ENCODE data around the gene EPS8L2.

EPS8L2 gene

GRCh38 chr11:719214-720016 lies 13.4 kb downstream of the EPS8L2 start:
- H3K79me2 ChIP-seq (ENCODE audit: insufficient read depth, low read length) = no peaks in the 10 kb centered on the region
- no peaks in the 10 kb centered on the region for H3K27me3 ChIP-seq (ENCODE audit: insufficient read depth, low read length, poor library complexity, severe bottlenecking)
- H4K20me1 ChIP-seq (ENCODE audit: insufficient read depth, low read length, poor library complexity, severe bottlenecking) = no peaks in the 10 kb centered on the region
- H3F3A ChIP-seq (ENCODE audit: low read depth) = no peaks in the 10 kb centered on the region
- H3K9me3 ChIP-seq (ENCODE audit: insufficient read depth, low read depth, low read length) = no peaks in the 10 kb centered on the region
- no peaks in the 10 kb centered on the region for H3K36me3 ChIP-seq (ENCODE audit: insufficient read depth, low read length)
- peaks cover 3% of the 10 kb centered on the region for H3K4me1 ChIP-seq (ENCODE audit: insufficient read depth, low read length, poor library complexity, severe bottlenecking)
- no peak overlapping the region for H3K4me2 ChIP-seq (ENCODE audit: low read depth, low read length, poor library complexity, severe bottlenecking)
- no peak overlapping the region for H2AFZ ChIP-seq (ENCODE audit: low read length)
- H3K9ac ChIP-seq (ENCODE audit: low read depth, low read length, poor library complexity, severe bottlenecking) = no peak overlapping the region
- H3K9me2 ChIP-seq (replicated peaks; ENCODE audit: low read depth, low read length) = no peaks in the 10 kb centered on the region
- no peak overlapping the region for H3K4me3 ChIP-seq (ENCODE audit: low read length, poor library complexity, severe bottlenecking)
- no peak for TF ChIP-seq EZH2phosphoT487 (IDR thresholded peaks at IDR 0.05; ENCODE audit: borderline replicate concordance)
- TF ChIP-seq, protein P1, sequence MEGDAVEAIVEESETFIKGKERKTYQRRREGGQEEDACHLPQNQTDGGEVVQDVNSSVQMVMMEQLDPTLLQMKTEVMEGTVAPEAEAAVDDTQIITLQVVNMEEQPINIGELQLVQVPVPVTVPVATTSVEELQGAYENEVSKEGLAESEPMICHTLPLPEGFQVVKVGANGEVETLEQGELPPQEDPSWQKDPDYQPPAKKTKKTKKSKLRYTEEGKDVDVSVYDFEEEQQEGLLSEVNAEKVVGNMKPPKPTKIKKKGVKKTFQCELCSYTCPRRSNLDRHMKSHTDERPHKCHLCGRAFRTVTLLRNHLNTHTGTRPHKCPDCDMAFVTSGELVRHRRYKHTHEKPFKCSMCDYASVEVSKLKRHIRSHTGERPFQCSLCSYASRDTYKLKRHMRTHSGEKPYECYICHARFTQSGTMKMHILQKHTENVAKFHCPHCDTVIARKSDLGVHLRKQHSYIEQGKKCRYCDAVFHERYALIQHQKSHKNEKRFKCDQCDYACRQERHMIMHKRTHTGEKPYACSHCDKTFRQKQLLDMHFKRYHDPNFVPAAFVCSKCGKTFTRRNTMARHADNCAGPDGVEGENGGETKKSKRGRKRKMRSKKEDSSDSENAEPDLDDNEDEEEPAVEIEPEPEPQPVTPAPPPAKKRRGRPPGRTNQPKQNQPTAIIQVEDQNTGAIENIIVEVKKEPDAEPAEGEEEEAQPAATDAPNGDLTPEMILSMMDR (conservative IDR thresholded peaks at IDR 0.05; ENCODE audit: low read length) = no peak

DNA sequence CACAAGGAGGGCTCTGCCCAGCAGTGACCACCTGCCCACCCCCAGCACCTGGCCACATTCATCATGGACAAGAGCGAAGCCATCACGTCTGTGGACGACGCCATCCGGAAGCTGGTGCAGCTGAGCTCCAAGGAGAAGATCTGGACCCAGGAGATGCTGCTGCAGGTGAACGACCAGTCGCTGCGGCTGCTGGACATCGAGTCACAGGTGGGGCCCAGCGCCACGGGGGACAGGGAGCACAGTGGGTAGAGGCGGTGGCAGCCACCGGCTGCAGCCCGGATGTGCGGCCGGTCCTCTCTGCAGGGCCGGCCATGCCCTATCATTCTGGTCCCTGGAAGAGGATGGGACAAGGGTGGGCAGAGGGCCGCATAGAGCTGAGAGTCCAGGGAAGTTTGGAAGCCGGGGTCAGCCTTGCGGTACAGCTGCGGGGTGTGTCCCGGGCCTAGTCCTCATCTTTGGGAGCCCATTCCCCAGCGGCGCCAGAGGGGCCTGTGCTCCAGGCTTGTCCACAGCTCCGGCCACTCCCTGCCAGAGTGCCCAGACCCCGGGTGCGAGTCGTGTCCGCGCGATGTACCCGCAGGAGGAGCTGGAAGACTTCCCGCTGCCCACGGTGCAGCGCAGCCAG lies 14.1 kb downstream of the EPS8L2 start:
- Histone ChIP-seq H3K4me1 (ENCODE audit: insufficient read depth, low read length, poor library complexity, severe bottlenecking) (peaks cover 3% of the 10 kb centered on the region), H3K27me3 (ENCODE audit: insufficient read depth, low read length, poor library complexity, severe bottlenecking) (no peaks in the 10 kb centered on the region), H3K9ac (ENCODE audit: low read depth, low read length, poor library complexity, severe bottlenecking) (no peak overlapping the region), H3K9me2 (replicated peaks; ENCODE audit: low read depth, low read length) (no peaks in the 10 kb centered on the region), H3K9me3 (ENCODE audit: insufficient read depth, low read depth, low read length) (no peaks in the 10 kb centered on the region), H2AFZ (ENCODE audit: low read length) (no peak overlapping the region), H3K4me3 (ENCODE audit: low read length, poor library complexity, severe bottlenecking) (no peak overlapping the region), H3F3A (ENCODE audit: low read depth) (no peaks in the 10 kb centered on the region), H3K79me2 (ENCODE audit: insufficient read depth, low read length) (no peaks in the 10 kb centered on the region), H3K36me3 (ENCODE audit: insufficient read depth, low read length) (no peaks in the 10 kb centered on the region), H4K20me1 (ENCODE audit: insufficient read depth, low read length, poor library complexity, severe bottlenecking) (no peaks in the 10 kb centered on the region), H3K4me2 (ENCODE audit: low read depth, low read length, poor library complexity, severe bottlenecking) (no peak overlapping the region)
- no peak for TF ChIP-seq EZH2phosphoT487 (IDR thresholded peaks at IDR 0.05; ENCODE audit: borderline replicate concordance)
- TF ChIP-seq, protein P1 (conservative IDR thresholded peaks at IDR 0.05; ENCODE audit: low read length) = no peak

- Histone ChIP-seq H3K9ac (ENCODE audit: low read depth, low read length, poor library complexity, severe bottlenecking) (no peak overlapping the region), H2AFZ (ENCODE audit: low read length) (no peak overlapping the region), H3K36me3 (ENCODE audit: insufficient read depth, low read length) (no peaks in the 10 kb centered on the region), H3K4me2 (ENCODE audit: low read depth, low read length, poor library complexity, severe bottlenecking) (no peak overlapping the region), H3K4me3 (ENCODE audit: low read length, poor library complexity, severe bottlenecking) (no peak overlapping the region), H3K9me2 (replicated peaks; ENCODE audit: low read depth, low read length) (no peaks in the 10 kb centered on the region), H3K79me2 (ENCODE audit: insufficient read depth, low read length) (no peaks in the 10 kb centered on the region), H3F3A (ENCODE audit: low read depth) (no peaks in the 10 kb centered on the region), H3K4me1 (ENCODE audit: insufficient read depth, low read length, poor library complexity, severe bottlenecking) (peaks cover 3% of the 10 kb centered on the region), H4K20me1 (ENCODE audit: insufficient read depth, low read length, poor library complexity, severe bottlenecking) (no peaks in the 10 kb centered on the region), H3K27me3 (ENCODE audit: insufficient read depth, low read length, poor library complexity, severe bottlenecking) (no peaks in the 10 kb centered on the region), H3K9me3 (ENCODE audit: insufficient read depth, low read depth, low read length) (no peaks in the 10 kb centered on the region)
- no peak for TF ChIP-seq EZH2phosphoT487 (IDR thresholded peaks at IDR 0.05; ENCODE audit: borderline replicate concordance)
- TF ChIP-seq, protein P1 (conservative IDR thresholded peaks at IDR 0.05; ENCODE audit: low read length) = no peak
These were observed 14.7 kb downstream of the EPS8L2 start for GRCh38 chr11:720642-721246.
